Smooth muscle cell (in vitro differentiated cells): Measurements from ENCODE around the gene ARHGEF7. TPM values are rescaled to one million over a fixed set of nuclear protein-coding genes. Genes with fewer than 3 reads are reported as not detected.

Experiments used
- DNase-seq: peaks from one replicate; lab custom pipeline; 2025; ENCODE audit not compliant: unreplicated experiment; lab: John Stamatoyannopoulos, UW
- H2AFZ ChIP-seq: fragments of 200-600 bp; sonication (generic); 2 replicates; pipeline ENCODE4 v1.6.0; 2016; ENCODE audit warnings: antibody characterized with exemption, low read depth, mild to moderate bottlenecking
- H3F3A ChIP-seq: fragments of 200-600 bp; sonication (generic); 2 replicates; pipeline ENCODE4 v1.6.0; 2017; ENCODE audit warnings: antibody characterized with exemption, low read depth
- H3K27ac ChIP-seq: fragments of 200-600 bp; sonication (generic); 2 replicates; pipeline ENCODE4 v1.5.1; 2016; ENCODE audit warnings: low read depth, mild to moderate bottlenecking
- H3K27me3 ChIP-seq: fragments of 200-600 bp; sonication (generic); 2 replicates; pipeline ENCODE4 v1.6.1; 2016; ENCODE audit warnings: low read depth, mild to moderate bottlenecking
- H3K36me3 ChIP-seq: fragments of 200-600 bp; sonication (generic); 2 replicates; pipeline ENCODE4 v1.5.1; 2016; ENCODE audit warnings: low read depth
- H3K4me1 ChIP-seq: fragments of 200-600 bp; sonication (generic); 2 replicates; pipeline ENCODE4 v1.5.1; 2016; ENCODE audit warnings: low read depth
- H3K4me2 ChIP-seq: fragments of 200-600 bp; sonication (generic); 2 replicates; pipeline ENCODE4 v1.6.0; 2016; ENCODE audit warnings: mild to moderate bottlenecking
- H3K4me3 ChIP-seq: fragments of 200-600 bp; sonication (generic); 2 replicates; pipeline ENCODE4 v1.5.1; 2016; ENCODE audit warnings: mild to moderate bottlenecking
- H3K79me2 ChIP-seq: fragments of 200-600 bp; sonication (generic); 2 replicates; pipeline ENCODE4 v1.6.0; 2016; ENCODE audit warnings: low read depth, mild to moderate bottlenecking
- H3K9ac ChIP-seq: fragments of 200-600 bp; sonication (generic); 2 replicates; pipeline ENCODE4 v1.6.0; 2016; ENCODE audit warnings: low read depth
- H3K9me3 ChIP-seq: fragments of 200-600 bp; sonication (generic); replicated peaks from 2 replicates; pipeline ENCODE4 v1.5.1; 2016; ENCODE audit warnings: low read depth
- H4K20me1 ChIP-seq: fragments of 200-600 bp; sonication (generic); 2 replicates; pipeline ENCODE4 v1.6.0; 2016; ENCODE audit warnings: low read depth
- WGBS: methylation state at CpG from one replicate; pipeline ENCODE4 v1.1.7; 2016; ENCODE audit warnings: low lambda C conversion rate; 5-methylcytosine and 5-hydroxymethylcytosine counted together
- polyA plus RNA-seq: library from polyadenylated mRNA; unstranded; fragments of >200 nt; fragmentation: Nextera tagmentation; extraction: Ambion mirVana; gene quantifications from 2 replicates; pipeline ENCODE4 v1.2.1, GENCODE V29; 2016
- total RNA-seq: library from RNA; depleted of rRNA; stranded (reverse); fragments of >200 nt; gene quantifications from 2 replicates; pipeline ENCODE4 v1.2.3, GENCODE V29; 2014
- TF ChIP-seq, protein P1 (sequence below): fragments of 200-600 bp; sonication (generic); IDR thresholded peaks from 2 replicates; pipeline ENCODE4 v1.5.1; 2017; ENCODE audit warnings: borderline replicate concordance, mild to moderate bottlenecking, antibody characterized with exemption; ENCODE audit not compliant: insufficient read depth, poor library complexity, severe bottlenecking

The ARHGEF7 gene
- total and polyA plus RNA-seq, 2 experiments from 2014 or later: 13.8 to 32.4 TPM

DNA sequence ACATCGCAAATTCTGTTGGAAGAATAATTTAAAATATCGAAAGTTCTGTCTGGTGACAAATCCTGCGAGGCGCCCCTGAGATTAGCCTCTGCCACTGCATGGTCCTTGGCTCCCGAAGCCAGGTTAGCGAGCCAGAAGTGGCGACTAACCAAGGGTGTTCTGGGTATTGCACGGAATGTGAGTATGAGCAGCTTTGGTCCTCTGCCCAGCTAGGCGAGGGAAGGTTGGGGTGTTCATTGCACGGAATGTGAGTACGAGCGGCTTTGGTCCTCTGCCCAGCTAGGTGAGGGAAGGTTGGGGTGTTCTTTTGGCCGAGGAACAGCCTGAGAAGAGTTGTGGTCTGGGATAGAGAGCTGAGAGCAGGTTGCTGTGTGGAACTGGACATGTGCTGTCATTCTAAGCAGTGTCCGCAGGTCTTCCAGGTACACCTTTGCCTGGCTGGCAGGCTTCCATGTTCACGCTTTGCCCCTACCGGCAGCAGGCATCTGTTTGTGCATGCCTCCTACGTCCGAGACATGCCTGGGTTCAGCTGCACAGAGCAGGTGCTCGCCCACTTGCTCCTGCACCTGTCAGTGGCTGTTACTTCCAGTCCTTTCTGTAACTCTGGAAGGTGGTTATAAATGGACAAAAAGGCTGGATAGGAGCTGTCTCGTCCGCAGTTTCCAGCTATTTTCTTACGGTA lies 187.1 kb downstream of the ARHGEF7 start:
- no peaks in the 10 kb centered on the region for H3F3A ChIP-seq
- no peak overlapping the region for H2AFZ ChIP-seq
- WGBS: 98% methylated on average over 21 of the region's 22 CpGs
- no peak for DNase-seq
- no peaks in the 10 kb centered on the region for H3K4me1 ChIP-seq
- H3K79me2 ChIP-seq: no peaks in the 10 kb centered on the region
- no peaks in the 10 kb centered on the region for H3K9me3 ChIP-seq
- no peak overlapping the region for H3K4me2 ChIP-seq
- H3K36me3 ChIP-seq: peaks cover 12% of the 10 kb centered on the region
- TF ChIP-seq, protein P1, sequence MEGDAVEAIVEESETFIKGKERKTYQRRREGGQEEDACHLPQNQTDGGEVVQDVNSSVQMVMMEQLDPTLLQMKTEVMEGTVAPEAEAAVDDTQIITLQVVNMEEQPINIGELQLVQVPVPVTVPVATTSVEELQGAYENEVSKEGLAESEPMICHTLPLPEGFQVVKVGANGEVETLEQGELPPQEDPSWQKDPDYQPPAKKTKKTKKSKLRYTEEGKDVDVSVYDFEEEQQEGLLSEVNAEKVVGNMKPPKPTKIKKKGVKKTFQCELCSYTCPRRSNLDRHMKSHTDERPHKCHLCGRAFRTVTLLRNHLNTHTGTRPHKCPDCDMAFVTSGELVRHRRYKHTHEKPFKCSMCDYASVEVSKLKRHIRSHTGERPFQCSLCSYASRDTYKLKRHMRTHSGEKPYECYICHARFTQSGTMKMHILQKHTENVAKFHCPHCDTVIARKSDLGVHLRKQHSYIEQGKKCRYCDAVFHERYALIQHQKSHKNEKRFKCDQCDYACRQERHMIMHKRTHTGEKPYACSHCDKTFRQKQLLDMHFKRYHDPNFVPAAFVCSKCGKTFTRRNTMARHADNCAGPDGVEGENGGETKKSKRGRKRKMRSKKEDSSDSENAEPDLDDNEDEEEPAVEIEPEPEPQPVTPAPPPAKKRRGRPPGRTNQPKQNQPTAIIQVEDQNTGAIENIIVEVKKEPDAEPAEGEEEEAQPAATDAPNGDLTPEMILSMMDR: no peak
- H3K4me3 ChIP-seq: no peak overlapping the region
- H3K9ac ChIP-seq: no peak overlapping the region
- H3K27ac ChIP-seq: no peak overlapping the region
- H4K20me1 ChIP-seq: no peaks in the 10 kb centered on the region
- H3K27me3 ChIP-seq: no peaks in the 10 kb centered on the region

DNA sequence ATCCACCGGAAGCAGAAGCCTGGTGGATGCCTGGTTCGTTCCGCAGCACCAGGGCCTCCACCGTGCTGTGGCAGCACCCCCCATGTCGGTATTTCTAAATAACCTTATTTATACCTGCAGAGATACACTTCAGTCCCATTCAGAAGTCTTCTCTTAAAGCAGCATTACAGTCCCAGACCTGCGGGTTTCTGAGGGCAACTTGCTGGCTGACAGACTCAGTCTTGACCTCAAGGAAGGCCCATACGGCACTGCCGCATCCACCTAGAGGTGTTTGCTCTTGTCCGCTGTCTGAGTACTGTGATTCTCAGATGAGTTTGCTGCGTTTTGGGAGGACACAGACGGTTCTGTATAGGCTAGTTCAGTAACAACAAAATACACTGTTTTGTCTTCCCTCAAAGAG lies 188.4 kb downstream of the ARHGEF7 start:
- Histone ChIP-seq H3K36me3 (peaks cover 12% of the 10 kb centered on the region), H2AFZ (no peak overlapping the region), H3K9me3 (no peaks in the 10 kb centered on the region), H3K4me3 (no peak overlapping the region), H3K4me1 (no peaks in the 10 kb centered on the region), H3K27ac (no peak overlapping the region), H3K4me2 (no peak overlapping the region), H4K20me1 (no peaks in the 10 kb centered on the region), H3K27me3 (no peaks in the 10 kb centered on the region), H3F3A (no peaks in the 10 kb centered on the region), H3K79me2 (no peaks in the 10 kb centered on the region), H3K9ac (no peak overlapping the region)
- 98% methylated on average over 11 of the region's 11 CpGs for WGBS
- no peak for DNase-seq
- TF ChIP-seq, protein P1: no peak

DNA sequence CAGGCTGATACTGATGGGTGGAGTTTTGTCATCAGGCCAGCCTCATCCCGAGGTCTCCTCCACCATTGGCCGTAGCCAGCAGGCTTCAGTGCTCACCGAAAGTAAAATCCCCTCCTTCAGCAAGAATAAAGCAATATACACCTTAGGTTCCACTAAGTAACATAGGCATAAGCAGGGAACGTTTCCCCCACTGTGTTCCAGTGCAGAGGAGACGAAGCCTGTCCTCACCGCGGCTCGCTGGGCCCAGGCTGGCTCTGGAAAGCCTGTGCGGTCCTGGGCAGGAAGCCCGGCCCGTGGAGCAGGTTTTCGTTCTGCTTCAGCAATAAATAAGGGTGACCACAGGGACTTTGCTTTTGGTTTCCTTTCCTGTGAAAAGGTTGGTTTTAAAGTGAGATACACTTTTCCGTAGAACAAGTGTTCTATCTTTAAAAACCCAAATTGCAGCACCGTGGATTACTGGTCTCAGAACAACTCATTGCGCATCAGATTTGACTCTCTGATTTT lies 189.0 kb downstream of the ARHGEF7 start:
- H3K4me1 ChIP-seq: no peaks in the 10 kb centered on the region
- no peaks in the 10 kb centered on the region for H3F3A ChIP-seq
- no peaks in the 10 kb centered on the region for H4K20me1 ChIP-seq
- no peak overlapping the region for H3K9ac ChIP-seq
- no peaks in the 10 kb centered on the region for H3K27me3 ChIP-seq
- H3K9me3 ChIP-seq: no peaks in the 10 kb centered on the region
- no peaks in the 10 kb centered on the region for H3K79me2 ChIP-seq
- no peak overlapping the region for H2AFZ ChIP-seq
- DNase-seq: no peak
- H3K4me3 ChIP-seq: no peak overlapping the region
- WGBS: 98% methylated on average over 15 of the region's 15 CpGs
- H3K4me2 ChIP-seq: no peak overlapping the region
- TF ChIP-seq, protein P1: no peak
- H3K36me3 ChIP-seq: peaks cover 12% of the 10 kb centered on the region
- no peak overlapping the region for H3K27ac ChIP-seq
